NT2/D1 (cell line): ENCODE measurements around the gene CAPN15.
"Not testable (repeated sequence)": the region's sequence is repeated elsewhere in the genome, so short reads cannot be mapped to it uniquely, and the experiment has no call there.

ENCODE experiments used
- DNase-seq: peaks from one replicate; pipeline ENCODE4 v3.0.0-alpha.2; 2011; ENCODE audit warnings: low read depth, low spot score
- H3K27me3 ChIP-seq: 2 replicates; pipeline ENCODE4 v1.6.0; 2011; ENCODE audit warnings: mild to moderate bottlenecking; ENCODE audit not compliant: insufficient read length, insufficient read depth
- H3K36me3 ChIP-seq: 2 replicates; pipeline ENCODE4 v1.6.1; 2011; ENCODE audit warnings: mild to moderate bottlenecking, low read length, mixed read lengths; ENCODE audit not compliant: insufficient read depth, insufficient read length
- H3K4me1 ChIP-seq: 2 replicates; pipeline ENCODE4 v1.5.1; 2011; ENCODE audit not compliant: insufficient read depth, insufficient read length
- H3K4me3 ChIP-seq: 2 replicates; pipeline ENCODE4 v1.5.1; 2011; ENCODE audit warnings: low read depth; ENCODE audit not compliant: insufficient read length
- H3K9ac ChIP-seq: 2 replicates; pipeline ENCODE4 v1.6.0; 2011; ENCODE audit warnings: low read depth; ENCODE audit not compliant: insufficient read length
- H3K9me3 ChIP-seq: 2 replicates; pipeline ENCODE4 v1.5.1; 2011; ENCODE audit warnings: mild to moderate bottlenecking, low read length; ENCODE audit not compliant: insufficient read depth
- SUZ12 ChIP-seq: IDR thresholded peaks from 2 replicates; pipeline ENCODE4 v1.6.1; 2011; ENCODE audit not compliant: insufficient read length, insufficient read depth; ENCODE audit errors: extremely low read depth
- YY1 ChIP-seq: IDR thresholded peaks from 2 replicates; pipeline ENCODE4 v1.6.1; 2011; ENCODE audit not compliant: insufficient read length, insufficient read depth
- ZNF274 ChIP-seq: IDR thresholded peaks from 2 replicates; pipeline ENCODE4 v1.6.1; 2011; ENCODE audit warnings: mild to moderate bottlenecking, low read depth, low read length

CAPN15 gene

DNA sequence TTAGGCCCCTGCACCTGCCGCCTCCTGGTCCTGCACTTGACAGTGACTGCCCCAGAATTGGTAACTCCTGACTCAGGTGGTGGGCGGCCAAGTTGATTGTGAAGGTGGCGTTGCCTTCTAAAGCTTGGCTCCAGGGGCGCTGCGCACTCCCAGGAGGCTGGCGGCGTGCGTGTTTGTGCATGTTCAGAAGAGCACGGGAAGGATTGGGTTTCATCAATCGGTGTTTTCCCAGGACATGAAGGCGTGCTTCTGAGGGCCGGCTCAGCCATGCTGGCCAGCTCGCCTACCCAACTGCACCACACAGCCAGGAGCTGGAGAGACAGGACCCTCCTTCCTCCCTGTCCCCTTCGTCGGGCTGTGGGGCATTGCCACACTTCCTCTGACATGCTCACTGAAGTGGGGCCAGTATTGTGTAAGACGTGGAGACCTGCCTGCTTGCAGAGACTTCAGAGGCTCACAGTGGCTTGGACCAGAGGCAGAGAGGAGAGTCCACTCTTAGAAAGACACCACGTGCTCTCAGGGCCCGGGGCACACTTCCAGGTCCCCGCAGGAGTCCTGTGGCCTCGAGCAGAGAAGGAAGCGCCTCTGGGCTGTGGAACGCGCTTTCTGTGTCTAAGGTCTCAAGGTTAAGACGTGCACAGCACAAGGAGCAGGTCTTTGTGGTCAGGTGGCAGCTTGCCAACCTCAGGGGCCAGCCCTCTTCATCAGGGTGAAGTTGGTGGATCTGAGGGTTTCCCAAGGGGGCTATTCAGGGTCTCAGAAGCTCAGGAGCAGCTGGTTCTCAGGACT is 65.2 kb downstream of the CAPN15 start:
- DNase-seq: no peak
- no peak for TF ChIP-seq YY1
- no peak for TF ChIP-seq ZNF274
- TF ChIP-seq SUZ12: no peak
- H3K4me1 ChIP-seq: peaks cover 13% of the 10 kb centered on the region
- H3K27me3 ChIP-seq: peaks cover 59% of the 10 kb centered on the region
- H3K9me3 ChIP-seq: no peaks in the 10 kb centered on the region
- H3K36me3 ChIP-seq: peaks cover 34% of the 10 kb centered on the region
- no peak overlapping the region for H3K4me3 ChIP-seq
- H3K9ac ChIP-seq: no peak overlapping the region

- Histone ChIP-seq H3K27me3 (peaks cover 59% of the 10 kb centered on the region), H3K4me1 (peaks cover 9% of the 10 kb centered on the region), H3K9ac (no peak overlapping the region), H3K9me3 (no peaks in the 10 kb centered on the region), H3K4me3 (no peak overlapping the region), H3K36me3 (peaks cover 30% of the 10 kb centered on the region)
- TF ChIP-seq YY1 (no peak), ZNF274 (no peak), SUZ12 (no peak)
- no peak for DNase-seq
These were observed 65.9 kb downstream of the CAPN15 start for GRCh38 chr16:593406-593805.

DNA sequence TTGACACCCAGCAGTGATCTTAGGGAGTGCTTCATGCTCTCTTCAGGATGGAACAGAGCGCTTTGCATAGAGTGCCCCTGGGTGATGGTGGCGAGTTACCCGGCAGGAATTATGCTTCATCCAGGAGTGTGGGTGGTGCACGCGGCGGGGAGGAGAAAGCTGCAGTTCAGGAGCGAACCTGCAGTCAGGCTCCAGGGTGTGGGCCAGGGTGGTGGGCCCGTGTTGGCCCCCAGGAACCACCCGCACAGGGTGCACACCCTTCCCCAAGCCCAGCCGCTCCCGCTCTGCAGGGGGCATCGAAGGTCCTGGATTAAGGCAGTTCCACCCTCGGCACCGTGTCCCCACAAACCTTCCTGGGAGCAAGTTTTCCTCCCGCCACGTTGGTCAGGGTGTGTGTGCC is 66.3 kb downstream of the CAPN15 start:
- no peak for DNase-seq
- Histone ChIP-seq H3K36me3 (peaks cover 32% of the 10 kb centered on the region), H3K4me3 (no peak overlapping the region), H3K27me3 (peaks cover 59% of the 10 kb centered on the region), H3K9ac (no peak overlapping the region), H3K9me3 (no peaks in the 10 kb centered on the region), H3K4me1 (peaks cover 9% of the 10 kb centered on the region)
- TF ChIP-seq ZNF274: no peak
- no peak for TF ChIP-seq YY1
- no peak for TF ChIP-seq SUZ12

- H3K4me3 ChIP-seq: no peak overlapping the region
- H3K9me3 ChIP-seq: no peaks in the 10 kb centered on the region; the same call in 1 of the 2 replicates
- H3K36me3 ChIP-seq: peaks cover 42% of the 10 kb centered on the region
- DNase-seq: no peak
- peaks cover 9% of the 10 kb centered on the region for H3K4me1 ChIP-seq
- H3K27me3 ChIP-seq: peaks cover 59% of the 10 kb centered on the region
- TF ChIP-seq YY1 (no peak), ZNF274 (no peak)
- H3K9ac ChIP-seq: no peak overlapping the region
These were observed 67.6 kb downstream of the CAPN15 start for GRCh38 chr16:595094-595528.

GRCh38 chr16:595942-596735 is 68.6 kb downstream of the CAPN15 start:
- TF ChIP-seq SUZ12 (no peak), YY1 (no peak), ZNF274 (no peak)
- peaks cover 48% of the 10 kb centered on the region for H3K27me3 ChIP-seq
- H3K9me3 ChIP-seq: no peaks in the 10 kb centered on the region; the same call in 1 of the 2 replicates
- H3K4me3 ChIP-seq: no peak overlapping the region
- DNase-seq: no peak
- peaks cover 43% of the 10 kb centered on the region for H3K36me3 ChIP-seq
- H3K4me1 ChIP-seq: peaks cover 7% of the 10 kb centered on the region
- H3K9ac ChIP-seq: no peak overlapping the region

GRCh38 chr16:596736-597060 is 69.2 kb downstream of the CAPN15 start:
- Histone ChIP-seq H3K36me3 (peaks cover 45% of the 10 kb centered on the region), H3K9ac (no peak overlapping the region), H3K27me3 (peaks cover 43% of the 10 kb centered on the region), H3K4me3 (no peak overlapping the region), H3K4me1 (peaks cover 7% of the 10 kb centered on the region), H3K9me3 (no peaks in the 10 kb centered on the region; the same call in 1 of the 2 replicates)
- no peak for DNase-seq
- TF ChIP-seq ZNF274 (no peak), YY1 (no peak), SUZ12 (no peak)

DNA sequence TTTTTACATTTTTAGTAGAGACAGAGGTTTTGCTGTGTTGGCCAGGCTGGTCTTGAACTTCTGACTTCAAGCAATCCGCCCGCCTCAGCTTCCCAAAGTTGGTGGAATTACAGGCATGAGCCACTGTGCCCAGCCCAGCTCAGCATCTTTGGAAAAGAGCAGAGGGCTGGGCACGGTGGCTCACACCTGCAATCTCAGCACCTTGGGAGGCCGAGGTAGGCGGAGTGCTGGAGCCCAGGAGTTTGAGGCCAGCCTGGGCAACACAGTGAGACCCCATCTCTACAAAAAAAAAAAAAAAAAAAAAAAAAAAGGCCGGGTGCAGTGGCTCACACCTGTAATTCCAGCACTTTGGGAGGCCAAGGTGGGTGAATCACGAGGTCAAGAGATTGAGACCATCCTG is 70.1 kb downstream of the CAPN15 start:
- H3K4me1 ChIP-seq, DNase-seq, H3K9ac ChIP-seq, H3K9me3 ChIP-seq, H3K4me3 ChIP-seq: not testable (repeated sequence)
- Histone ChIP-seq H3K27me3 (peaks cover 33% of the 10 kb centered on the region), H3K36me3 (peaks cover 36% of the 10 kb centered on the region)
